Neural crest cell (in vitro differentiated cells): ENCODE results near the gene SEC16A. TPM values are rescaled to one million over a fixed set of nuclear protein-coding genes. Genes with fewer than 3 reads are reported as not detected.

Source experiments
- DNase-seq: peaks from one replicate; pipeline ENCODE4 v3.0.0; 2021; ENCODE audit warnings: low read depth, mixed read lengths, low spot score
- H3K27ac Mint-ChIP-seq: one replicate; pipeline ENCODE4 v1.8.0; 2021; ENCODE audit warnings: mild to moderate bottlenecking, mixed read lengths; ENCODE audit not compliant: unreplicated experiment
- H3K27me3 Mint-ChIP-seq: 2 replicates; pipeline ENCODE4 v1.8.0; 2021; ENCODE audit warnings: low read depth, mild to moderate bottlenecking, mixed read lengths
- H3K36me3 Mint-ChIP-seq: 2 replicates; pipeline ENCODE4 v1.8.0; 2021; ENCODE audit warnings: low read depth, mild to moderate bottlenecking, mixed read lengths
- H3K4me1 Mint-ChIP-seq: 2 replicates; pipeline ENCODE4 v1.8.0; 2021; ENCODE audit warnings: mixed read lengths
- H3K4me3 Mint-ChIP-seq: one replicate; pipeline ENCODE4 v1.8.0; 2021; ENCODE audit warnings: mild to moderate bottlenecking, mixed read lengths
- H3K9me3 Mint-ChIP-seq: 2 replicates; pipeline ENCODE4 v1.8.0; 2021; ENCODE audit warnings: mixed read lengths
- CTCF ChIP-seq: fragments of 200-600 bp; sonication (generic); conservative IDR thresholded peaks from 2 replicates; pipeline ENCODE4 v1.5.0; 2021; ENCODE audit warnings: antibody characterized with exemption, mild to moderate bottlenecking
- total RNA-seq: library from RNA; stranded (reverse); gene quantifications from 2 replicates; pipeline ENCODE4 v1.2.1, GENCODE V29; 2021

Gene SEC16A
- total RNA-seq, 1 donor from 2014 or later, result 77.2 TPM

GRCh38 chr9:136456258-136456657, 26.6 kb downstream of the SEC16A start:
- Mint-ChIP-seq H3K4me3 (no peak overlapping the region), H3K27ac (no peak overlapping the region), H3K9me3 (no peaks in the 10 kb centered on the region), H3K36me3 (peaks cover 14% of the 10 kb centered on the region), H3K4me1 (no peaks in the 10 kb centered on the region), H3K27me3 (no peaks in the 10 kb centered on the region)
- DNase-seq, result no peak
- TF ChIP-seq CTCF, result no peak

GRCh38 chr9:136455043-136456002, 27.5 kb downstream of the SEC16A start:
- TF ChIP-seq CTCF, result no peak
- no peak for DNase-seq
- H3K27ac Mint-ChIP-seq, result no peak overlapping the region
- H3K36me3 Mint-ChIP-seq, result peaks cover 14% of the 10 kb centered on the region
- H3K4me3 Mint-ChIP-seq, result no peak overlapping the region
- no peaks in the 10 kb centered on the region for H3K9me3 Mint-ChIP-seq
- no peaks in the 10 kb centered on the region for H3K4me1 Mint-ChIP-seq
- no peaks in the 10 kb centered on the region for H3K27me3 Mint-ChIP-seq

GRCh38 chr9:136454026-136454796, 28.6 kb downstream of the SEC16A start:
- no peak for DNase-seq
- no peaks in the 10 kb centered on the region for H3K9me3 Mint-ChIP-seq
- no peaks in the 10 kb centered on the region for H3K4me1 Mint-ChIP-seq
- H3K36me3 Mint-ChIP-seq, result peaks cover 13% of the 10 kb centered on the region
- no peaks in the 10 kb centered on the region for H3K27me3 Mint-ChIP-seq
- no peak for TF ChIP-seq CTCF
- H3K4me3 Mint-ChIP-seq, result no peak overlapping the region
- no peak overlapping the region for H3K27ac Mint-ChIP-seq

GRCh38 chr9:136453326-136453725, 29.5 kb downstream of the SEC16A start:
- Mint-ChIP-seq H3K27me3 (no peaks in the 10 kb centered on the region), H3K36me3 (peaks cover 9% of the 10 kb centered on the region), H3K4me3 (no peak overlapping the region), H3K4me1 (no peaks in the 10 kb centered on the region), H3K9me3 (no peaks in the 10 kb centered on the region), H3K27ac (no peak overlapping the region)
- no peak for DNase-seq
- TF ChIP-seq CTCF, result no peak

GRCh38 chr9:136451221-136451877, 31.5 kb downstream of the SEC16A start:
- Mint-ChIP-seq H3K4me3 (no peak overlapping the region), H3K27me3 (no peaks in the 10 kb centered on the region), H3K9me3 (no peaks in the 10 kb centered on the region), H3K36me3 (peaks cover 17% of the 10 kb centered on the region), H3K4me1 (no peaks in the 10 kb centered on the region), H3K27ac (no peak overlapping the region)
- TF ChIP-seq CTCF, result peak; percentile 21
- DNase-seq, result no peak
